ENCODE measurements around the gene DNAJB6.

Gene DNAJB6

GRCh38 chr7:157335991-157336382 lies 817 bp upstream of the DNAJB6 start:
- H3K4me3 ChIP-seq (ENCODE audit: low read length): peak overlapping the region; percentile 79
- H3K27ac ChIP-seq (ENCODE audit: low read length): no peak overlapping the region
- H3K79me2 ChIP-seq (ENCODE audit: low read length): peaks cover 38% of the 10 kb centered on the region
- H3K9ac ChIP-seq (ENCODE audit: low read length): peak overlapping the region; percentile 70; the same call in 1 of the 2 replicates
- H2AFZ ChIP-seq (ENCODE audit: low read depth, low read length): peak overlapping the region; percentile 58
- H3K36me3 ChIP-seq (replicated peaks; ENCODE audit: low read depth, low read length): peaks cover 3% of the 10 kb centered on the region
- H3K9me3 ChIP-seq (ENCODE audit: insufficient read depth, low read length): no peaks in the 10 kb centered on the region
- peak overlapping the region; percentile 75 for H3K4me2 ChIP-seq (ENCODE audit: low read length)
- H4K20me1 ChIP-seq (ENCODE audit: insufficient read depth, low read length): peaks cover 31% of the 10 kb centered on the region
- TF ChIP-seq CTCF (IDR thresholded peaks at IDR 0.05; ENCODE audit: low read depth, low read length): no peak
- no peak for TF ChIP-seq EZH2phosphoT487 (IDR thresholded peaks at IDR 0.05; ENCODE audit: low read depth)
- peaks cover 8% of the 10 kb centered on the region for H3K27me3 ChIP-seq (ENCODE audit: low read depth, low read length)
- H3K4me1 ChIP-seq (ENCODE audit: low read length): peaks cover 33% of the 10 kb centered on the region

- no peak for TF ChIP-seq CTCF (IDR thresholded peaks at IDR 0.05; ENCODE audit: low read depth, low read length)
- no peak for TF ChIP-seq EZH2phosphoT487 (IDR thresholded peaks at IDR 0.05; ENCODE audit: low read depth)
- H2AFZ ChIP-seq (ENCODE audit: low read depth, low read length): no peak overlapping the region
- H3K4me3 ChIP-seq (ENCODE audit: low read length): peak overlapping the region; percentile 79
- H4K20me1 ChIP-seq (ENCODE audit: insufficient read depth, low read length): peaks cover 39% of the 10 kb centered on the region
- peaks cover 37% of the 10 kb centered on the region for H3K4me1 ChIP-seq (ENCODE audit: low read length)
- H3K36me3 ChIP-seq (replicated peaks; ENCODE audit: low read depth, low read length): peaks cover 3% of the 10 kb centered on the region
- 0 out of 2 replicates have a peak, but pooled peaks cover 3% of the 10 kb centered on the region for H3K27me3 ChIP-seq (ENCODE audit: low read depth, low read length)
- H3K9me3 ChIP-seq (ENCODE audit: insufficient read depth, low read length): no peaks in the 10 kb centered on the region
- H3K27ac ChIP-seq (ENCODE audit: low read length): peak overlapping the region; percentile 17; the same call in 1 of the 2 replicates
- H3K9ac ChIP-seq (ENCODE audit: low read length): peak overlapping the region; percentile 70
- H3K79me2 ChIP-seq (ENCODE audit: low read length): peaks cover 53% of the 10 kb centered on the region
- peak overlapping the region; percentile 92 for H3K4me2 ChIP-seq (ENCODE audit: low read length)
These were observed 729 bp downstream of the DNAJB6 start for GRCh38 chr7:157337316-157338149.

GRCh38 chr7:157339777-157340677 lies 3.2 kb downstream of the DNAJB6 start:
- no peaks in the 10 kb centered on the region for H3K27me3 ChIP-seq (ENCODE audit: low read depth, low read length)
- no peak overlapping the region for H3K9ac ChIP-seq (ENCODE audit: low read length)
- peak overlapping the region; percentile 40 for H3K4me2 ChIP-seq (ENCODE audit: low read length)
- H3K79me2 ChIP-seq (ENCODE audit: low read length): peaks cover 78% of the 10 kb centered on the region
- H3K36me3 ChIP-seq (replicated peaks; ENCODE audit: low read depth, low read length): peaks cover 3% of the 10 kb centered on the region
- H3K27ac ChIP-seq (ENCODE audit: low read length): peak overlapping the region; percentile 44
- H3K9me3 ChIP-seq (ENCODE audit: insufficient read depth, low read length): no peaks in the 10 kb centered on the region
- TF ChIP-seq EZH2phosphoT487 (IDR thresholded peaks at IDR 0.05; ENCODE audit: low read depth): no peak
- TF ChIP-seq CTCF (IDR thresholded peaks at IDR 0.05; ENCODE audit: low read depth, low read length): peak; percentile 89
- peak overlapping the region; percentile 17 for H3K4me3 ChIP-seq (ENCODE audit: low read length)
- no peak overlapping the region for H2AFZ ChIP-seq (ENCODE audit: low read depth, low read length)
- H3K4me1 ChIP-seq (ENCODE audit: low read length): peaks cover 30% of the 10 kb centered on the region
- peaks cover 45% of the 10 kb centered on the region for H4K20me1 ChIP-seq (ENCODE audit: insufficient read depth, low read length)
